Measurements from ENCODE around the gene NEAT1.

Gene NEAT1

DNA sequence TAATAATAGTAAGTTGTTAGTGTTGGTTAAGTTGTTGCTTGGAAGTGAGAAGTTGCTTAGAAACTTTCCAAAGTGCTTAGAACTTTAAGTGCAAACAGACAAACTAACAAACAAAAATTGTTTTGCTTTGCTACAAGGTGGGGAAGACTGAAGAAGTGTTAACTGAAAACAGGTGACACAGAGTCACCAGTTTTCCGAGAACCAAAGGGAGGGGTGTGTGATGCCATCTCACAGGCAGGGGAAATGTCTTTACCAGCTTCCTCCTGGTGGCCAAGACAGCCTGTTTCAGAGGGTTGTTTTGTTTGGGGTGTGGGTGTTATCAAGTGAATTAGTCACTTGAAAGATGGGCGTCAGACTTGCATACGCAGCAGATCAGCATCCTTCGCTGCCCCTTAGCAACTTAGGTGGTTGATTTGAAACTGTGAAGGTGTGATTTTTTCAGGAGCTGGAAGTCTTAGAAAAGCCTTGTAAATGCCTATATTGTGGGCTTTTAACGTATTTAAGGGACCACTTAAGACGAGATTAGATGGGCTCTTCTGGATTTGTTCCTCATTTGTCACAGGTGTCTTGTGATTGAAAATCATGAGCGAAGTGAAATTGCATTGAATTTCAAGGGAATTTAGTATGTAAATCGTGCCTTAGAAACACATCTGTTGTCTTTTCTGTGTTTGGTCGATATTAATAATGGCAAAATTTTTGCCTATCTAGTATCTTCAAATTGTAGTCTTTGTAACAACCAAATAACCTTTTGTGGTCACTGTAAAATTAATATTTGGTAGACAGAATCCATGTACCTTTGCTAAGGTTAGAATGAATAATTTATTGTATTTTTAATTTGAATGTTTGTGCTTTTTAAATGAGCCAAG lies 2.7 kb downstream of the NEAT1 start:
- FAIRE-seq, result no peak
- DNase-seq (ENCODE audit: insufficient read length, low spot score), result no peak
- TF ChIP-seq, protein P1, sequence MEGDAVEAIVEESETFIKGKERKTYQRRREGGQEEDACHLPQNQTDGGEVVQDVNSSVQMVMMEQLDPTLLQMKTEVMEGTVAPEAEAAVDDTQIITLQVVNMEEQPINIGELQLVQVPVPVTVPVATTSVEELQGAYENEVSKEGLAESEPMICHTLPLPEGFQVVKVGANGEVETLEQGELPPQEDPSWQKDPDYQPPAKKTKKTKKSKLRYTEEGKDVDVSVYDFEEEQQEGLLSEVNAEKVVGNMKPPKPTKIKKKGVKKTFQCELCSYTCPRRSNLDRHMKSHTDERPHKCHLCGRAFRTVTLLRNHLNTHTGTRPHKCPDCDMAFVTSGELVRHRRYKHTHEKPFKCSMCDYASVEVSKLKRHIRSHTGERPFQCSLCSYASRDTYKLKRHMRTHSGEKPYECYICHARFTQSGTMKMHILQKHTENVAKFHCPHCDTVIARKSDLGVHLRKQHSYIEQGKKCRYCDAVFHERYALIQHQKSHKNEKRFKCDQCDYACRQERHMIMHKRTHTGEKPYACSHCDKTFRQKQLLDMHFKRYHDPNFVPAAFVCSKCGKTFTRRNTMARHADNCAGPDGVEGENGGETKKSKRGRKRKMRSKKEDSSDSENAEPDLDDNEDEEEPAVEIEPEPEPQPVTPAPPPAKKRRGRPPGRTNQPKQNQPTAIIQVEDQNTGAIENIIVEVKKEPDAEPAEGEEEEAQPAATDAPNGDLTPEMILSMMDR (IDR thresholded peaks at IDR 0.05; ENCODE audit: insufficient read depth, missing control alignments), result no peak

DNA sequence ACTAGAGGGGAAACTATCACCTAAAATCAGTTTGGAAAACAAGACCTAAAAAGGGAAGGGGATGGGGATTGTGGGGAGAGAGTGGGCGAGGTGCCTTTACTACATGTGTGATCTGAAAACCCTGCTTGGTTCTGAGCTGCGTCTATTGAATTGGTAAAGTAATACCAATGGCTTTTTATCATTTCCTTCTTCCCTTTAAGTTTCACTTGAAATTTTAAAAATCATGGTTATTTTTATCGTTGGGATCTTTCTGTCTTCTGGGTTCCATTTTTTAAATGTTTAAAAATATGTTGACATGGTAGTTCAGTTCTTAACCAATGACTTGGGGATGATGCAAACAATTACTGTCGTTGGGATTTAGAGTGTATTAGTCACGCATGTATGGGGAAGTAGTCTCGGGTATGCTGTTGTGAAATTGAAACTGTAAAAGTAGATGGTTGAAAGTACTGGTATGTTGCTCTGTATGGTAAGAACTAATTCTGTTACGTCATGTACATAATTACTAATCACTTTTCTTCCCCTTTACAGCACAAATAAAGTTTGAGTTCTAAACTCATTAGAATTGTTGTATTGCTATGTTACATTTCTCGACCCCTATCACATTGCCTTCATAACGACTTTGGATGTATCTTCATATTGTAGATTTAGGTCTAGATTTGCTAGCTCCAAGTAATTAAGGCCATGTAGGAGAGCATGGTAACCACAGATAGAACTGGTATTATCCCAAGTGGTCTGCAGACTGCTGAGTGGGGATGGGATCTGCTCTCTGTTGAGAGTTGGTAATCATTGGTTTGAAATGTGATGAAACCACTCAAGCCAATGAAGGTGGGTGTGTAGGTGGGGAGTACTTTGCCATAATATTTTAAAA lies 3.6 kb downstream of the NEAT1 start:
- TF ChIP-seq, protein P1 (IDR thresholded peaks at IDR 0.05; ENCODE audit: insufficient read depth, missing control alignments), result no peak
- no peak for DNase-seq (ENCODE audit: insufficient read length, low spot score)
- FAIRE-seq, result no peak

DNA sequence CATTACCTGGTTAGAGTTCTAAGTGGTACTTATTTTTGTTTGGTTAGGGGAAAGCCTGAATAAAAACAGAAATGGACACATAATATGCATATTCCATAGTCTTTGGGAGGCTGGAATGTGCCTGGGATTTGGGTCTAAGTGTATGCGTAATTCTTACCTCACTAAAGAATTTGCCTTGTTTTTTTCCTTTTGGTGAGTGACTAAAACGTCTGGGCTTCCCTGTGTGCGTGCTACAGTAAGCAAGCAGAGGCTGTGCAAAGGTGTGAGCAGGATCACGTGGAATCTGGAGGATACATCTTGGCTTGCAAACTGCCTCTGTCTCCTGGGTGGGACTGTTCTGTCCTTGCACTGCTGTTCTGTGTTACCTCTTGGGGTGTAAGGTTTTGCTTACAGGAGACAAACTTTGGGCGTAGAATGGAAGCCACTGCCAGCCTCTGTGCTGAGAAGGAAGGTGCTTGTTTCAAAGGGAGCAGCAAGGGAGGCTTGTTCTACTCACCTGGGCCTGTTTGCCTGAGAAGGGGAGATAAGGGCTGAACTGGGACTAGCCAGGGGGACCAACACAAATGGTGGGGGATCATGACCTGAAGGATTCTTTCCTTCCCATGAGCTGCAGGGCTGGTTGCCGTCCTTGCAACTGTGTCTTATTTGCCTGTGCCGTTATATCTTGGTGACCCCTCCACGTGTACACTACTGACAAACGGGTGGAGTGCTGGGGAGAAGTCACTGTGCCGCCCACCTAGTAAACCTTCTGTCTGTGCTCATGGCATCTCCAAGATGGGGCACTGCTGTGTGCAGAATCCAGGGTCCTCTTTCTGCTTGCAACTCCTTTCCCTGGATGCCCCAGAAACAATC lies 4.5 kb downstream of the NEAT1 start:
- DNase-seq (ENCODE audit: insufficient read length, low spot score), result no peak
- TF ChIP-seq, protein P1 (IDR thresholded peaks at IDR 0.05; ENCODE audit: insufficient read depth, missing control alignments), result no peak
- no peak for FAIRE-seq

DNA sequence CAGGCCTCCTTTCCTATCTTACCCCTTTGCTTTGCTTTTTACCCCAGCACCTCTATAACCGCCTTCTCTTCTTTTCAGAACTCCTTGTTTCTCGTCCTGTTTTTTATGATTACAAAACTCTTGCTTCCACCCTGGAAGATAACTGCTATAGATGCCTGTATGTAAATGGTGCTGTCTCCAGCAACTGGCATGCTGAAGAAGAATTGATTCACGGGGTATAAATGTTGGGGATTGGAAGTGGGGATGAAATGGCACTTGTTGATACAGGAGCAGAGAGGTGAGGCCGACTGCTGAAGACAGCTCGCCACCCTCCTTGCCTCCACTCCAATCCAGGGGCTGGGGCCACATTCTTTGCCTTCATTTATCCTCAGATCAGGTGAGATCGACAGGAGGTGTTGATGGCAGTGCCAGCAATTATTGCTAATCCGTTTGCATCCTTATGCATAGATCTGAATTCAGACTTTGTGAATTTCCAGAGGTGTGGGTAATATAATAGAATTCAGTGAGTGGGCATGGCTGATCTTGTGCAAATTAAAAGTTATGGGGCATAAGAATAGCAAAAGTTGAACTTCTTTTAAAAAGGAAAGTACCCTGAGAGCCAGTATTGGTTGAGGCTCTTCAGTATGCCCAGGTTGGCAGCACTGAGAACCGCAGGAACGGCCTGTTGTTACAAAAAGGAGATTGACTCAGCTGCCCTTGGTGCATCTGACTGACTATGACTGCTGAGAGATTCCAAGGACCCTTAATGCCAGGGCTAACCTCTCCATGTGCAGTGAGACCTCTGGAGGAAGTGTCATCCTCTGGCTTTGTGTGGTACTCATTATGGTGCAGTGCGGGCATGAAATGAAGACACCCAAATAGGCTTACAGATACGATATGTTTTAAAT lies 5.3 kb downstream of the NEAT1 start:
- TF ChIP-seq, protein P1 (IDR thresholded peaks at IDR 0.05; ENCODE audit: insufficient read depth, missing control alignments), result no peak
- DNase-seq (ENCODE audit: insufficient read length, low spot score), result no peak
- no peak for FAIRE-seq

DNA sequence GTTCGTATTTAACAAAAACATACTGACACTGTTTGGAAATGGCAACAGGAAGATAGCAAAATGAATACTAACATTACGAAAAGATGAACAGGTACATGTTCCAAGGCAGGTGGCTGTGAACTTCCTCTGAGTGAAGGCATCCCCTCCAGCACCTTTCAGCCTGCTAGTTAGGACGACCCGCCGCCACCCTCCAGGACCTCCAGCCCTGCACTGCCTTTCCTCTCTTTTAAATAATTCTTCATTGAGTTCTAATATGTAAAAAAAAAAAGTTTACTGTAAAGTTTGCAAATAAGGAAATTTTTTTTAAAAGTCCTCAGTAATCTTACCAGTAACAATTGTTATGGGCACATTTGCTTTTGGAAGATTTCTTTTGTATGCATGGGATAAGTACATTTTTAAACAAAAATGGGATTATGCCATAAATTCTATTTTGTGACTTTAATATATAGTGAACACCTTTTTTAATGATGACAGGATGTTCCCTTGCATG lies 6.0 kb downstream of the NEAT1 start:
- TF ChIP-seq, protein P1 (IDR thresholded peaks at IDR 0.05; ENCODE audit: insufficient read depth, missing control alignments), result no peak
- DNase-seq (ENCODE audit: insufficient read length, low spot score) (no peak), FAIRE-seq (no peak)
